HG02852 (cell line): ENCODE measurements around the gene TMEM87B.
A peak's percentile ranks its signal among the peaks of the same experiment; 100 is the strongest.
"Not testable (repeated sequence)": the region's sequence is repeated elsewhere in the genome, so short reads cannot be mapped to it uniquely, and the experiment has no call there.

Experiments used
- ATAC-seq: cut with Tn5 transposase; IDR thresholded peaks from one replicate; pipeline ENCODE4 v1.9.1; 2021; ENCODE audit warnings: mild to moderate bottlenecking, moderate library complexity; ENCODE audit not compliant: unreplicated experiment

The TMEM87B gene

GRCh38 chr2:112032689-112033465, 22.2 kb upstream of the TMEM87B start:
- no peak for ATAC-seq

GRCh38 chr2:112033600-112033999, 21.5 kb upstream of the TMEM87B start:
- ATAC-seq: no peak

DNA sequence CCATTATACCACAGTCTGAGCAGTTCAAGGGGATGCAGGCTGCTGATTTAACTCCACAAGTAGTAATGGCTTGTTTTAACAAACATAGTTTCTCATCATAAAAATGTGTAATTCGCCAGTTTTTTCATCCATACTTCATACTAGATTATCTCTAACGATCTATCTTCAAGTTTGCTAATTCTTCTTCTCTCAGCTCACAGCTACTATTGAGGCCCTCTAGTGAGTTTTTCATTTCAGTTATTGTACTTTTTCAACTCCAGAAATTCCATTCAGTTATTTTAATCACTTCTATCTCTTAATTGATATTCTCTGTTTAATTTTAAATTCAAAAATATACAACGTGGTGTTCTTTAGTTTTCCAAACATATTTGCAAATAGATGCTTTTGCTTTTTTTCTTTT, 20.1 kb upstream of the TMEM87B start:
- ATAC-seq: no peak

DNA sequence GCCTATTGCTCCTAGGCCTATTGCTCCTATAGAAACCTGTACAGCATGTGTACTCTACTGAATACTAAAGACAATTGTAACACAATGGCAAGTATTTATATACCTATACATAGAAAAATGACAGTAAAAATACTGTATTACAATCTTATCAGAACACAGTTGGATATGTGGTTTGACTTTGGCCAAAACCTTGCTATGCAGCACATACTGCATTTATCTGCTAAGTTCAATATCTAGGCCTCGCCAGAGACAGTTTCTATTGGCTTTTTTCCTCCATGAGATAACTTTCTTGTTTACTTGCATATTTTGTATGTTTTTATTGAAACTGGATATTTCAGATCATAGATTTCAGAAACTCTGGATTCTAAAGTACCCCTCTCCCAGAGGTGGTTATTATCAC, 19.3 kb upstream of the TMEM87B start:
- no peak for ATAC-seq

DNA sequence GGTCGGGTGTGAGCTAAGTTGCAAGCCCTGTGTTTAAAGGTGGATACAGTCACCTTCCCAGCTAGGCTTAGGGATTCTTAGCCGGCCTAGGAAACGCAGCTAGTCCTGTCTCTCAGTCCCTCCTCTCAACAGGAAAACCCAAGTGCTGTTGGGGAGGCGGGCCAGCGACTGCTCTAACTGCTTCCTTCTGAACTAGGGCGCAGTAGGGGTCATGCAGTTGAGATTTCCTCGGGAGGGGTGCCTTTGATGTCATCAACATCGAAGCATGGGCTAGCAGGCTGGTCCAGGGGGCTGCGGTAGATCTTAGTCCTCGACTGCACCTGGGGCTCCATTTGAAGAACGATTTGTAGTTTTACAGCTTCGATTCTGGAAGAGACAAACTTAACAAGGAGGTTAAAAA, 15.5 kb upstream of the TMEM87B start:
- not testable (repeated sequence) for ATAC-seq

- ATAC-seq: not testable (repeated sequence)
These were observed 15.0 kb upstream of the TMEM87B start for GRCh38 chr2:112040066-112040465.

GRCh38 chr2:112041460-112041859, 13.6 kb upstream of the TMEM87B start:
- not testable (repeated sequence) for ATAC-seq

DNA sequence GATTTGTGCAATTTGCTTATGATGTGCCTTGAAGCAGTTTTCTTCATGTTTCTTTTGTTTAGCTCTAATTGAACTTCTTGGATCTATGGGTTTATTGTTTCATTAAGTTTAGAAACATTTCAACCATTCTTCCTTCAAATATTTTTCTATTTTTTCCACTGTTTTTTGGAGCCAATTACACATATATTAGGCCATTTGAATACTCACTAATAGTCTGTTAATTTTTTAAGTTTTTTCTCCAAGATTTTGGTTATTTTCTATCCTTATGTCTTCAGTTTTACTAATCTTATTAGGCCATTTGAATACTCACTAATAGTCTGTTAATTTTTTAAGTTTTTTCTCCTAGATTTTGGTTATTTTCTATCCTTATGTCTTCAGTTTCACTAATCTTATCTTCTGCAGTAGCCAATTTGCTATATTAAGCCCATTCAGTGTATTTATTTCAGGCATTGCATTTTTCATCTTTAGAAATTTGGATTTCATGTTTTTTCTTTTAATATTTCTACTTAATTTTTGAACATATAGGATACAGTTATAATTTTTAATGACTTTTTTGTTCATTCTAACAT, 9.5 kb upstream of the TMEM87B start:
- no peak for ATAC-seq

GRCh38 chr2:112046231-112046630, 8.8 kb upstream of the TMEM87B start:
- no peak for ATAC-seq

DNA sequence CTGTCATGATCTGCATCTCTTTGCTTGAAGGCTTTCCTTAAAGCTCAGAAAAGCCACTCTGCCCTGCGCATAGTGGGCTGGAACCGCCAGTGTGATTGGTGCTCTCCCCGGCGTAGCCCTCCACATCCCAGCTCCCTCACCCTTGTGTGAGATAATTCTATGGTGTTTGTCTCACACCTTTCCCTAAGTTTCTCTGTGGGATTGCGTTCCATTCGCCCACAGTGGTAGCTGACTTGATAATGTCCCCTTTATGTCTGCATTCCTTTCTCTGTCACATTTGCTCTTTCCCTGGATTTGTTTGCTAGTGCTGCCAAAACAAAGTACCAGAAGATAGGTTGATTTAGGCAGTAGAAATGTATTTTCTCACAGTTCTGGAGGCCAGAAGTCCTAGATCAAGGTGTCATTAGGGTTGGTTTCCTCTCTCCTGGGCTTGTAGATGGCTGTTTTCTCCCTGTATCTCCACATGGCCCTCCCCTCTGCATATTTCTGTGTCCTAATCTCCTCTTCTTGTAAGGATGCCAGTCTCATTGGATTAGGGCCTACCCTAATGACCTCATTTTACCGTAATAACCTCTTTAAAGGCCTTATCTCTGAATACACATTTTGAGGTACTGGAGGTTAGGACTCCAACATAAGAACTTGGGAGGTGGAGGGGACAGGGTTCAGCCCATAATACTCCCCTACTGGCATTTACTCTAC, 7.4 kb upstream of the TMEM87B start:
- no peak for ATAC-seq

DNA sequence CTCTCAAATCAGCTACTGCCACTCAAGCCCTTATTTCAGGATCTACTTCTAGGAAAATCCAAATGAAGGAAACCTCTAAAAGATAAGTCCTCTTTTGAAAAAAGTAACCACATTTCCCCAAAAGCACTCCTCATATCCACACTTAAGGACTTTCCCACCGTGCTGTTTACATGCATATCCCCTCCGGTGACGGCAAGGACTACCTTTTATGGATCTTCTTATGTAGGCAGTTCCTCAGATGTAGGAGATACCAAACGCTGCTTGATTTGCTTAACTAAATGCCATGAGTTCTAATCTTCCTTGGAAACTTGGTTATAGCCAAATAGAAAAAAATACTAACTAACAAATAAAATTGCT, 6.9 kb upstream of the TMEM87B start:
- ATAC-seq: no peak

DNA sequence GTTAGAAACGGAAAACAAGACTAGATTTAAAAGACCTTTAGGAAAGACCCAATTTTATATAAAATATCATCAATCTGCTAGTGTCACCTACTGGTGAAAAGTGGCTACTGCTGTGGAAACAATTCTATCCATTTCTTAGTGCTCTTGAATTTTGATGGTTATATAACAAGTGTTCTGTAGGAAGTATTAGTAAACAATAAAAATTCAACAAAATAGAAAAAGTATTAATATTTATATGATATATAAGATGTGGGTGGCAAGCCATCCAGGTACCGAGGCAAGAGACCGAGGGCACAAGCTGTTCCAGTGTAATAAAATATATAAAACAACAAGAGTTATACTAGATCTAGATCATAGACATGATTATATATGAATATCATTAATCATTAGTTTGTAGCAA, 6.2 kb upstream of the TMEM87B start:
- ATAC-seq: no peak

- ATAC-seq: no peak
These were observed 4.8 kb upstream of the TMEM87B start for GRCh38 chr2:112050316-112050715.

- ATAC-seq: peak; percentile 59
These were observed 887 bp upstream of the TMEM87B start for GRCh38 chr2:112053917-112054846.

DNA sequence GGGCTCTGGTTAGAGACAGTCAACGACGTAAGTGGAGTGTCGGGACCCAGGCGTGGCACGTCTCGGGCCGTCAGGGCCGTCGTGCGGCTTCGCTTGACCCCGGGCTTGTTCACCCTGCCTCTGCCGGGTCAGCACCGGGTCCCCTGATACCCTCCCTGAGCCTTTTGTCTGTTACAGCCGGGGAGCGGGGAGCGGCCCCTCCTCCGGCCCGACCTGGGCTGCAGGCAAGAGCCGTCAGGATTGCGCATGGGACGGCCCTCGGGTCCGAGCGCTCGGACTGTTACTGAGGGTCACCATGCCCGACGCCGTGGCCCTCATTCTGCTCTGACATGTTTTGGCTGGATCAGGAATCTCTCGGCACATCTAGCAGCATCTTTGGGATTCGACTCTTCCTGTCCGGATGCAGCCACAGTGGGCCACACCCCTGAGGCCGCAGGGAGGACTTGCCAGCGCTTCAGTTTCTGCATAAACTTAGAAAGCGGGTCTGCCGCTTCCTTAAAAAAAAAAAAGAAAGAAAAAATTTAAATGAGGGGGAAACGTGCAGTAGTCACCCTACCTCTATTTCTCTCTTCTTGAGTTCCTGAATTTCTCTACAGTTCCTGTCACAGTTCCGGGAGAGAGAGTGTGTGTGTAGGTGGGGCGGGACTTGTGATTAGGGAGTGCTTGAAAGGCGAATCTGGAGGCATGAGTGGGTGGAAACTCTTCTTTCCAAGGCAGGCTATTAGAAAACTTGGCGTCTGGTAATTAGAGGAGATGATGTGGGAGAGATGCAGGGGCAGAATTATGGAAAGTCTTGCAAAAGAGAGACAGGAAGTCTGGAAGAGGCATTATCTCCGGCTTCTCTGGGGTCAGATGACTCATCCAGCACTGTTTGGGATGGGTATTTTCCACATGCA, 909 bp downstream of the TMEM87B start:
- ATAC-seq: no peak

GRCh38 chr2:112056626-112056987, 1.5 kb downstream of the TMEM87B start:
- no peak for ATAC-seq

GRCh38 chr2:112059671-112060070, 4.6 kb downstream of the TMEM87B start:
- no peak for ATAC-seq

- no peak for ATAC-seq
These were observed 6.2 kb downstream of the TMEM87B start for GRCh38 chr2:112061299-112061698.

- no peak for ATAC-seq
These were observed 6.8 kb downstream of the TMEM87B start for GRCh38 chr2:112061840-112062239.

DNA sequence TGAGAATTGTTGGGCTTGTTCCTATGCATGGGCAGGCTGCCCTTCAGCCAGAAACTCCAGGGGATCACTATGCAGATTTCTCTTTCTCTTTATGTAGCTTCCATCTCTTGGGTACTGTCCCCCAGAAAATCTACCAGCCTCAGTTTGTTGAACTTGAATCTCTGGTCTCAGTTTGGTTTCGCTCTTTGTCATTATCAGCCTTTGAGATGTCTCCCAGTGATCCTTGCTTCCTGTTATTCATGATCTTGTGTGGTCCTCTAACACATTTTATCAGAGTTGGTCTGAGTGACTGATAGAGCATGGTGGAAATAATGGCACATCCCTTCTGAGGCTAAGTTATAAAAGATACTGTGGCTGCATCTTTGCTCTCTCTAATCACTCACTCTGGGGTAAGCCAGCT, 7.8 kb downstream of the TMEM87B start:
- ATAC-seq: no peak
